Panc1 (cell line): ENCODE results near the gene KRI1.
"Not testable (repeated sequence)": the region's sequence is repeated elsewhere in the genome, so short reads cannot be mapped to it uniquely, and the experiment has no call there.

Source experiments
- CTCF ChIP-seq: fragments of 450-650 bp; IDR thresholded peaks from 2 replicates; pipeline ENCODE4 v1.5.1; 2017; ENCODE audit warnings: mild to moderate bottlenecking
- POLR2AphosphoS5 ChIP-seq: IDR thresholded peaks from 2 replicates; pipeline ENCODE4 v1.6.1; 2012; ENCODE audit warnings: mild to moderate bottlenecking, low read depth, low read length, moderate library complexity
- SIN3A ChIP-seq: IDR thresholded peaks from 2 replicates; pipeline ENCODE4 v1.6.1; 2012; ENCODE audit warnings: low read depth, mild to moderate bottlenecking, low read length, moderate library complexity, borderline replicate concordance; ENCODE audit not compliant: insufficient read depth
- TF ChIP-seq, protein P1 (sequence below), 2 experiments: IDR thresholded peaks; 2 replicates each; pipeline ENCODE4 v1.6.1; 2011 to 2012; ENCODE audit warnings: low read depth in 2 of 2, control low read depth in 1 of 2, low read length in 1 of 2, mild to moderate bottlenecking in 1 of 2, moderate library complexity in 1 of 2; ENCODE audit not compliant: insufficient read depth in 1 of 2

- not testable (repeated sequence) for TF ChIP-seq CTCF, SIN3A, POLR2AphosphoS5
- TF ChIP-seq, protein P1, sequence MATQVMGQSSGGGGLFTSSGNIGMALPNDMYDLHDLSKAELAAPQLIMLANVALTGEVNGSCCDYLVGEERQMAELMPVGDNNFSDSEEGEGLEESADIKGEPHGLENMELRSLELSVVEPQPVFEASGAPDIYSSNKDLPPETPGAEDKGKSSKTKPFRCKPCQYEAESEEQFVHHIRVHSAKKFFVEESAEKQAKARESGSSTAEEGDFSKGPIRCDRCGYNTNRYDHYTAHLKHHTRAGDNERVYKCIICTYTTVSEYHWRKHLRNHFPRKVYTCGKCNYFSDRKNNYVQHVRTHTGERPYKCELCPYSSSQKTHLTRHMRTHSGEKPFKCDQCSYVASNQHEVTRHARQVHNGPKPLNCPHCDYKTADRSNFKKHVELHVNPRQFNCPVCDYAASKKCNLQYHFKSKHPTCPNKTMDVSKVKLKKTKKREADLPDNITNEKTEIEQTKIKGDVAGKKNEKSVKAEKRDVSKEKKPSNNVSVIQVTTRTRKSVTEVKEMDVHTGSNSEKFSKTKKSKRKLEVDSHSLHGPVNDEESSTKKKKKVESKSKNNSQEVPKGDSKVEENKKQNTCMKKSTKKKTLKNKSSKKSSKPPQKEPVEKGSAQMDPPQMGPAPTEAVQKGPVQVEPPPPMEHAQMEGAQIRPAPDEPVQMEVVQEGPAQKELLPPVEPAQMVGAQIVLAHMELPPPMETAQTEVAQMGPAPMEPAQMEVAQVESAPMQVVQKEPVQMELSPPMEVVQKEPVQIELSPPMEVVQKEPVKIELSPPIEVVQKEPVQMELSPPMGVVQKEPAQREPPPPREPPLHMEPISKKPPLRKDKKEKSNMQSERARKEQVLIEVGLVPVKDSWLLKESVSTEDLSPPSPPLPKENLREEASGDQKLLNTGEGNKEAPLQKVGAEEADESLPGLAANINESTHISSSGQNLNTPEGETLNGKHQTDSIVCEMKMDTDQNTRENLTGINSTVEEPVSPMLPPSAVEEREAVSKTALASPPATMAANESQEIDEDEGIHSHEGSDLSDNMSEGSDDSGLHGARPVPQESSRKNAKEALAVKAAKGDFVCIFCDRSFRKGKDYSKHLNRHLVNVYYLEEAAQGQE (IDR thresholded peaks at IDR 0.05; ENCODE audit: insufficient read depth in 1 of 2, low read depth in 2 of 2, low read length in 1 of 2): not testable (repeated sequence)
These were observed 26.8 kb downstream of the KRI1 start for GRCh38 chr19:10539016-10539415.
